GM12875 (cell line): ENCODE measurements around the gene TRMT44.

Experiments
- H3K4me3 ChIP-seq: one replicate; pipeline ENCODE4 v1.5.1; 2011; ENCODE audit warnings: low read depth, low read length, control low read depth
- TF ChIP-seq, protein P1 (sequence below): IDR thresholded peaks from 2 replicates; pipeline ENCODE4 v1.5.1; 2011; ENCODE audit warnings: low read depth, mild to moderate bottlenecking, control low read depth, inconsistent platforms, low read length, moderate library complexity, borderline replicate concordance; ENCODE audit not compliant: insufficient read depth

TRMT44 gene

DNA sequence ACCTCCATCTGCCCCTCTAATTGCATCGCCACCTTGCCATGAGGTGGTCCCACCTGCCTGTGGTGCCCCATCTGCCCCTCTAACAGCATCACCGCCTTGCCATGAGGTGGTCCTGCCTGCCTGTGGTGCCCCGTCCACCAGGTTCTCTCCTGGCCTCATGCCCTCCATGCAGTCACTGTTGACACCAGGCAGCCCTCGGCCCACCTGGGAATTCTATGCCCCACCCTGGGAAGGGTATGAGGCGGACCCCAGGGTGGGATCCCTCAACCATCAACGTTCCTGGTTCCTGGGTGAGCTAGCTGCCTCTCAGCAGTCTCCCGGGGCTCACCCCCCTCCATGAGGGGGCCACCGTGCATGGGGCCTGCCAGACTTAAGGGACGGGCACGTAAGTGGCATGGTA is 38.9 kb upstream of the TRMT44 start:
- no peak overlapping the region for H3K4me3 ChIP-seq
- TF ChIP-seq, protein P1, sequence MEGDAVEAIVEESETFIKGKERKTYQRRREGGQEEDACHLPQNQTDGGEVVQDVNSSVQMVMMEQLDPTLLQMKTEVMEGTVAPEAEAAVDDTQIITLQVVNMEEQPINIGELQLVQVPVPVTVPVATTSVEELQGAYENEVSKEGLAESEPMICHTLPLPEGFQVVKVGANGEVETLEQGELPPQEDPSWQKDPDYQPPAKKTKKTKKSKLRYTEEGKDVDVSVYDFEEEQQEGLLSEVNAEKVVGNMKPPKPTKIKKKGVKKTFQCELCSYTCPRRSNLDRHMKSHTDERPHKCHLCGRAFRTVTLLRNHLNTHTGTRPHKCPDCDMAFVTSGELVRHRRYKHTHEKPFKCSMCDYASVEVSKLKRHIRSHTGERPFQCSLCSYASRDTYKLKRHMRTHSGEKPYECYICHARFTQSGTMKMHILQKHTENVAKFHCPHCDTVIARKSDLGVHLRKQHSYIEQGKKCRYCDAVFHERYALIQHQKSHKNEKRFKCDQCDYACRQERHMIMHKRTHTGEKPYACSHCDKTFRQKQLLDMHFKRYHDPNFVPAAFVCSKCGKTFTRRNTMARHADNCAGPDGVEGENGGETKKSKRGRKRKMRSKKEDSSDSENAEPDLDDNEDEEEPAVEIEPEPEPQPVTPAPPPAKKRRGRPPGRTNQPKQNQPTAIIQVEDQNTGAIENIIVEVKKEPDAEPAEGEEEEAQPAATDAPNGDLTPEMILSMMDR = no peak

DNA sequence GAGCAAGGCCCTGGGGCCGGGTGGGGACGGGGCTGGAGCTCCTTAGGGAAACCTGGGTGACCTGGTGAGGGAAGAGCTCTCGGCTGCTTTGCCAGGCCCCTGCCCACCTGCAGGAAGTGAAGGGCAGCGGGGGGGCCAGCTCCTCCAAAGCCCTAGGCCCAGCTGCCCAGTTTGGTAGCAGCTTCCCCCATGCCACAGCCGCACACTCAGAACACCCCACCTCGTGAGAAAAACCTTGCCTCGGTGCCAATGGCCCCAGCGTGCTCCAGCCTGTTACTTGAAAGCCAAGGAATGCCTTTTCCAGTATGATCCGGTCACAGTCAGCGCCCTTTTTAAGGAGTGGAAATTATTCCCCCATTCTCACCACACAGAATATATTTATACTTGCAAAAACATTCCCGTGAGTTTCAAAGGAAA is 38.4 kb upstream of the TRMT44 start:
- no peak overlapping the region for H3K4me3 ChIP-seq
- TF ChIP-seq, protein P1 = no peak

DNA sequence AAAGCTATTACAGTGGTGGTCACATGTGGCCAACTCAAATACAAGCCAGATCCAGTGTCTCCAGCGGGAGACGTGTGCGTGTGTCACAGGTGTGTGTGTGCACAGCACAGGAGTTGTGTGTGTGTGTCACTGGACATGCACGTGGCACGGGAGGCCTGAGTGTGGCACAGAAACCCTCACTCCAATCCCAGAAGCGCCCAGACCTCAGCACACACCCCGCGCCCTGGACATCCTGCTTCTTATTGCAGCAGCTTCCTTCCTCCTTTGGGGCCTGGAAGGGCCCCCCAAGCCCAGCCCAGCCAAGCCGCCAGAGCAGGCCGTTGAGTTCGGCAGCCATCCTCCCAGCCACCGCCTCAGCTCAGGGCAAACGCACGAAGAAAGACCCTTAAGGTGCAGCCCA is 37.9 kb upstream of the TRMT44 start:
- no peak overlapping the region for H3K4me3 ChIP-seq
- TF ChIP-seq, protein P1 = no peak

DNA sequence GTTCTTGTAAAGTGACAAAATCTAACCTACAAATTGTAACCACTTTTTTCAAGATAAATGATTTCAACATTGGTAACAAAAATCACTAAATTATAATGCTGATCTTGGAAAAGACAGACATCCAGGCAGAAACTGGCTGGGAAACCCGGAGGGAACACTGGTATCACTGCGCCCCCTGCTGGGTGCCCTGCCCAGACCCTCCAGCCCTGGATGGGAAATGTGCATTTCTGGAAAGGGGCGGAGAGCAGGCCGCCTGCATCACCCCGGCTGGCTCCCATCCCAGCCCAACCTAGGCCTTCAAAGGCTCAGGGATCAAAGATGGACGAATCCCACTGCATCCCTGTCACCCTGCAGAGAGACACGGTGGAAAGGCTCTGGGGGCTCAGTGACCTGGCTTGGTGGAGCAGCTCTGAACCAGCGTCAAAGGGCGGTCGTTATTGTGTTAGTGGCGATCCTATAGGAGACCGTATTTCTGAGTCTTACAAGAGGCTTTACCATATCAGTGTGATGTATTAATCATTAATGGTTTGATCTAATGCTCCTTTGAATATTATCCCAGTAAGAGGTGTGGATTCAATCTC is 37.3 kb upstream of the TRMT44 start:
- TF ChIP-seq, protein P1 = peak; percentile 80
- H3K4me3 ChIP-seq = no peak overlapping the region

DNA sequence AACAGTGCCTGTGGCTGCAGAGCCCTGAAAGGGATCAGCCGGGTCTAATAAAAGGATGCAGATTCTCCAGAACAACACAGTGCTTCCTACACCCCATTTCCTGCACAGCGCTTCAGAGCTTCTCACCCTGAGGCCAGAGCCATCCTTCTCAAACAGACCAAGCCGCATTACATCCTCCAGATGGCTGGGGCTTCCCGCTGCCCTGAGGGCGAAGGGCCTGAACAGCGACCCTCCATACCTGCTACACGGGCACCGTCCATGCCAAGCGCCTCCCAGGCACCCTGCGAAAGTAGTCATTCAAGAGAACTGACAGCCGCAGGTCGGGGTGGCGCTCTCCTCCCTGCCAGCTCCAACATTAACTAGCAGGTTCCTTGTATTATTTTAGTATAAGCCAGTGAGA is 36.6 kb upstream of the TRMT44 start:
- H3K4me3 ChIP-seq = no peak overlapping the region
- TF ChIP-seq, protein P1 = no peak

DNA sequence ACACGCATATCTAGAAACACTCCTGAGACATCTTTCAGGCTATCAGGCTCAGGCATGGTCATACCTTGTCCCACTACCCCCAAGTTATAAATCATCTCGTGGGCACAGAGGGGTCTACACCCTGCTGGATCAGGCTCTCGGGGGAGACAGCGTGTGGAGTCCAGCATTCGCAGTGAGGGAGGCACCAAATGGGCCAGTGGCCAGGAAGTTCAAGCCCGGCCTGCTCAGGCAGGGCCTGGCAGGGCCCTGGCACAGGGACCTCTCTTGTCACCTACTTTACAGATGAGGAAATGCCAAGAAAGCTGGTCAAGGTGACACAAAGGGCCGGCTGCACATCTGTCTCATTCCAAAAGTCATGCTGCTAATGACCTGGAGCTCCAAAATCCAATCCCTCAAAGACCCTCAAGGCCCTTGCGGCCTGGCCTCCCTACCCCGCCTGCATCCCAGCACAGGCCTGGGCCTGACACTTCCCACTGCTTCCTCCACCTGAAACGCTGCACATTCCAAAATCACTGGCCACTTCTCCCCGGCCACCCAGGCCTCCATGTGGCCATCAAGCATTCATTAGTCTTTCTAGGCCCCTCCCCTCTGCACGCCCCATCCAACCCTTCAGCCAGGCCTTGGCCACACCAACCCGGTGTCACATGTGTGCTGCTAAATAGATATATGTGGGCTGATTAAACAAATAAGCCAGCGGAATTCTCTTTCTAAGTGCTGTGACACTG is 35.6 kb upstream of the TRMT44 start:
- TF ChIP-seq, protein P1 = no peak

DNA sequence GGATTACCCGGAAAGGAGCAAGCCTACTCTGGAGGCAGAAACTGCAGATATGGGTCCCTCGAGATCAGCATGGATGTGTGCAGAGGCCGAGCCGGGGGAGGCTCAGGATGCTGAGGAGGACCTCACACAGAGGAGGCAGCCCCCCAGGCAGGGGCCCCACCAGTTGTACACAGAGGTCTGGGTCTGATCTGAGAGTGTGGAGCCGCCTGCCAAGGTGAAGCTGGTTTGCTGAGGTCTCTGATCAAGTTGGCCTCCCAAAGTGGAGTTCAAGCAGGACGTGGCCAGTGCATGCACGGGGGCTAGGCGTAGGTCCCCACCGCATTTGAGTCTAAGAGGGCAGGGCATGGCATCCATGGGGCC is 35.1 kb upstream of the TRMT44 start:
- no peak overlapping the region for H3K4me3 ChIP-seq
- TF ChIP-seq, protein P1 = no peak

More for the DNA sequence above, 35.6 kb upstream of the TRMT44 start:
- H3K4me3 ChIP-seq = no peak overlapping the region
